A673 (cell line): ENCODE data around the gene VASH2.

Experiments
- CTCF ChIP-seq: fragments of 300-800, 200-600 bp; sonication (generic); conservative IDR thresholded peaks from 2 replicates; pipeline ENCODE4 v1.5.1; 2017; ENCODE audit warnings: low read depth, mild to moderate bottlenecking, antibody characterized with exemption, low read length, moderate library complexity, mixed read lengths
- EZH2 ChIP-seq: fragments of 200-600 bp; sonication (generic); IDR thresholded peaks from 2 replicates; pipeline ENCODE4 v1.6.1; 2017; ENCODE audit warnings: borderline replicate concordance, low read depth, mild to moderate bottlenecking, mixed read lengths, antibody characterized with exemption, low read length; ENCODE audit not compliant: poor library complexity, severe bottlenecking

GRCh38 chr1:212951126-212951946 is 995 bp downstream of the VASH2 start:
- TF ChIP-seq CTCF (no peak), EZH2 (no peak)
